ENCODE results near the gene TUBGCP2.

TUBGCP2 gene

DNA sequence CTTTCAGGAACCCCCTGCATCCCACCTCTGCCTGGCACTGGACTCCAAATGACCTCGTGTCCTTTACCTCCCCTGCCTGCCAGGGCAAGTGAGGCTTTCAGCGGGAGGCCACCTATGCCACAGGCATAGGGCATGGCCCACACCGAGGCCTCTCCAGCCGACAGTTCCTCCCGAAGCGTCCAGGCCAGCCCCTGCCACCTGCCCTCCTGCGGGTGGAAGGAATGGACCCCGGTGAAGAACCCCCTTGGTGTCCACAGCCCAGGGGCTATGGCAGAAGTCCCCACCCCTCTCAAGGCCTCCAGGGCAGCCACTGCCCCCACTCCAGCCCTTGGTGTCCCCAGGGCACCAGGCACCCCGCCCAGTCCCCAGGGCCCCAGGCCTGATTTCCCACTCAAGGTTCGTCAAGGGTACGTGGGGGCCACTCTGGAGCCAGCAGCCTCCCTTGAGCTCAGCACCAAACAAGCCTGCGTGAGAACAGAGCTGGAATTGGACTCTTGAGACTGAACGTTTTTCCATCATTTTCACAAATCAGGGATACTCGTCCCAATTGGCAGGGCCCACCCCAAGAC is 46.1 kb upstream of the TUBGCP2 start:
- TF ChIP-seq, protein P1, sequence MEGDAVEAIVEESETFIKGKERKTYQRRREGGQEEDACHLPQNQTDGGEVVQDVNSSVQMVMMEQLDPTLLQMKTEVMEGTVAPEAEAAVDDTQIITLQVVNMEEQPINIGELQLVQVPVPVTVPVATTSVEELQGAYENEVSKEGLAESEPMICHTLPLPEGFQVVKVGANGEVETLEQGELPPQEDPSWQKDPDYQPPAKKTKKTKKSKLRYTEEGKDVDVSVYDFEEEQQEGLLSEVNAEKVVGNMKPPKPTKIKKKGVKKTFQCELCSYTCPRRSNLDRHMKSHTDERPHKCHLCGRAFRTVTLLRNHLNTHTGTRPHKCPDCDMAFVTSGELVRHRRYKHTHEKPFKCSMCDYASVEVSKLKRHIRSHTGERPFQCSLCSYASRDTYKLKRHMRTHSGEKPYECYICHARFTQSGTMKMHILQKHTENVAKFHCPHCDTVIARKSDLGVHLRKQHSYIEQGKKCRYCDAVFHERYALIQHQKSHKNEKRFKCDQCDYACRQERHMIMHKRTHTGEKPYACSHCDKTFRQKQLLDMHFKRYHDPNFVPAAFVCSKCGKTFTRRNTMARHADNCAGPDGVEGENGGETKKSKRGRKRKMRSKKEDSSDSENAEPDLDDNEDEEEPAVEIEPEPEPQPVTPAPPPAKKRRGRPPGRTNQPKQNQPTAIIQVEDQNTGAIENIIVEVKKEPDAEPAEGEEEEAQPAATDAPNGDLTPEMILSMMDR (conservative IDR thresholded peaks at IDR 0.05; ENCODE audit: low read length), result no peak
- no peak for TF ChIP-seq EZH2phosphoT487 (IDR thresholded peaks at IDR 0.05; ENCODE audit: borderline replicate concordance)
- Histone ChIP-seq H3K9me2 (replicated peaks; ENCODE audit: low read depth, low read length) (no peaks in the 10 kb centered on the region), H3K9ac (ENCODE audit: low read depth, low read length, poor library complexity, severe bottlenecking) (no peak overlapping the region), H2AFZ (ENCODE audit: low read length) (no peak overlapping the region), H3F3A (ENCODE audit: low read depth) (no peaks in the 10 kb centered on the region), H3K4me1 (ENCODE audit: insufficient read depth, low read length, poor library complexity, severe bottlenecking) (no peaks in the 10 kb centered on the region), H4K20me1 (ENCODE audit: insufficient read depth, low read length, poor library complexity, severe bottlenecking) (no peaks in the 10 kb centered on the region), H3K9me3 (ENCODE audit: insufficient read depth, low read depth, low read length) (no peaks in the 10 kb centered on the region; the same call in 1 of the 2 replicates), H3K36me3 (ENCODE audit: insufficient read depth, low read length) (no peaks in the 10 kb centered on the region), H3K79me2 (ENCODE audit: insufficient read depth, low read length) (no peaks in the 10 kb centered on the region), H3K4me3 (ENCODE audit: low read length, poor library complexity, severe bottlenecking) (no peak overlapping the region), H3K4me2 (ENCODE audit: low read depth, low read length, poor library complexity, severe bottlenecking) (no peak overlapping the region), H3K27me3 (ENCODE audit: insufficient read depth, low read length, poor library complexity, severe bottlenecking) (no peaks in the 10 kb centered on the region)

DNA sequence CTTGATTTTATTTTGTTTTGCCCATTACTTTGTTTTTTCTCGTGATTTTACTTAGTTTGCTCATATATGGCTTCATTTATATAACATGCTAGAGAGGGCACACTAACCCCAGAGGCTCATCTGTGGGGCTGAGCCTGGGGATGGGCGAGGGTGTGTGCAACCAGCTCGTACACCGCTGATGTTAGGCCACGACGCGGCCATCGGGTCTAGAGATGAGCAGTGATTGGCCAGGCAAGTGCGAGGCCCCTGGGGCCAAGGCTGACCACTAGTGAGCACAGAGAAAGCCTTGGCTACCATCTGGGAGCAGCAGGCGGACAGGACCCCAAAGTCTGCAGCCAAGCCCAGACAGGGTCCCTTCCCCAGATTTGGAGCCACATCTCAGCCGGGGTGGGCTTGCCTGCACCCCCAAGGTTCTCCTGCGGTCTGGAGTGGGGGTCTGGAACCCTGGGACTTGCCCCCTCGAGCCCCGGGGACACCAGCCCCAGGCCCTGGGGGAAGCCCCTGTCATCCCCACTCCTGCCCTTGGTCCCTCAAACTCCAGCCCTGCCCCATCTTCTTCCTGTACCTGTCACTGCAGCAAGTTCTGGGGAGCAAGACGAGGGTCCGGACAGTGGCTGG is 45.4 kb upstream of the TUBGCP2 start:
- H3K9ac ChIP-seq (ENCODE audit: low read depth, low read length, poor library complexity, severe bottlenecking), result no peak overlapping the region

DNA sequence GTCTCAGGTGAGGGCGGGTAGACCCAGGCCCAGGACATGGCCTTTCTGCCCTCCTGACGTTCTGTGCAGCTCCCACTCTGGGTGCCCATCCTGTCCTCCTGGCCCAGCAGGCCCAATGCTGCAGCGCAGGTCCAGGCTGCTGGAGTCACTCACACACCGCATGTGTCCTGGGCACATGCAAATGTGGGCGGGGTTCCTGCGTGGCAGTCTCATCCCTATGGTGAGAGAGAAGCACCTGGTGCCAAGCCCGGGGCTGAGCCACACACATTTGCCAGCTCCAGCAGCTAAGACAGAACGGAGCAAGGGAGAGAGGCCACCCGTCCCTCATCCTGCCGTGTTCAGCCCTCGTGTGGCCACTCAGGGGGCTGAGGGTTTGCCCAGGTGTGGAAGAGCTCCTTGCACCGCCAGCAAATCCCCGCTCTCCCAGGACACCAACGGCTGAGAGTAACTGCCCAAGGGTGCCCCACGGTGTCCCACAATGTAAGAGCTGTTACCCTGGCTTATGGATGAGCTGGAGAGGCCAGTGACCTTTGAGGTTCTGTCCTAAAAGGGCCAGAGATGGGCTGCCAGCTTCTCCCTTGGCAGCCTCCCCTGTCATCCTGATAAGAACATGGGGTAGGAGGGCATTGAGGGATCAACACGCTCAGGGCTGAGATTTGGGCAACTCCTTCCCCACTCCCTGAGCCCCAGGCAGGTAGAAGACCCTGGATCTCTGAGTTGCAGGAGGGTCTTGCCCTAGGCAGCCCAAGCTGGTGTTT is 44.7 kb upstream of the TUBGCP2 start:
- no peaks in the 10 kb centered on the region for H4K20me1 ChIP-seq (ENCODE audit: insufficient read depth, low read length, poor library complexity, severe bottlenecking)
- no peak overlapping the region for H3K4me3 ChIP-seq (ENCODE audit: low read length, poor library complexity, severe bottlenecking)
- H3K27me3 ChIP-seq (ENCODE audit: insufficient read depth, low read length, poor library complexity, severe bottlenecking), result no peaks in the 10 kb centered on the region
- no peaks in the 10 kb centered on the region for H3F3A ChIP-seq (ENCODE audit: low read depth)
- H2AFZ ChIP-seq (ENCODE audit: low read length), result no peak overlapping the region
- no peaks in the 10 kb centered on the region for H3K79me2 ChIP-seq (ENCODE audit: insufficient read depth, low read length)
- H3K4me1 ChIP-seq (ENCODE audit: insufficient read depth, low read length, poor library complexity, severe bottlenecking), result no peaks in the 10 kb centered on the region
- no peak overlapping the region for H3K9ac ChIP-seq (ENCODE audit: low read depth, low read length, poor library complexity, severe bottlenecking)
- no peaks in the 10 kb centered on the region for H3K36me3 ChIP-seq (ENCODE audit: insufficient read depth, low read length)
- no peaks in the 10 kb centered on the region for H3K9me2 ChIP-seq (replicated peaks; ENCODE audit: low read depth, low read length)
- no peak overlapping the region for H3K4me2 ChIP-seq (ENCODE audit: low read depth, low read length, poor library complexity, severe bottlenecking)
- TF ChIP-seq, protein P1 (conservative IDR thresholded peaks at IDR 0.05; ENCODE audit: low read length), result no peak
- TF ChIP-seq EZH2phosphoT487 (IDR thresholded peaks at IDR 0.05; ENCODE audit: borderline replicate concordance), result no peak
- H3K9me3 ChIP-seq (ENCODE audit: insufficient read depth, low read depth, low read length), result no peaks in the 10 kb centered on the region; the same call in 1 of the 2 replicates

More for the DNA sequence above, 45.4 kb upstream of the TUBGCP2 start:
- H3K4me2 ChIP-seq (ENCODE audit: low read depth, low read length, poor library complexity, severe bottlenecking), result no peak overlapping the region
- no peaks in the 10 kb centered on the region for H4K20me1 ChIP-seq (ENCODE audit: insufficient read depth, low read length, poor library complexity, severe bottlenecking)
- no peak overlapping the region for H2AFZ ChIP-seq (ENCODE audit: low read length)
- no peak overlapping the region for H3K4me3 ChIP-seq (ENCODE audit: low read length, poor library complexity, severe bottlenecking)
- TF ChIP-seq, protein P1 (conservative IDR thresholded peaks at IDR 0.05; ENCODE audit: low read length), result no peak
- no peak for TF ChIP-seq EZH2phosphoT487 (IDR thresholded peaks at IDR 0.05; ENCODE audit: borderline replicate concordance)
- no peaks in the 10 kb centered on the region; the same call in 1 of the 2 replicates for H3K9me3 ChIP-seq (ENCODE audit: insufficient read depth, low read depth, low read length)
- no peaks in the 10 kb centered on the region for H3K9me2 ChIP-seq (replicated peaks; ENCODE audit: low read depth, low read length)
- H3F3A ChIP-seq (ENCODE audit: low read depth), result no peaks in the 10 kb centered on the region
- no peaks in the 10 kb centered on the region for H3K4me1 ChIP-seq (ENCODE audit: insufficient read depth, low read length, poor library complexity, severe bottlenecking)
- H3K27me3 ChIP-seq (ENCODE audit: insufficient read depth, low read length, poor library complexity, severe bottlenecking), result no peaks in the 10 kb centered on the region
- H3K79me2 ChIP-seq (ENCODE audit: insufficient read depth, low read length), result no peaks in the 10 kb centered on the region
- no peaks in the 10 kb centered on the region for H3K36me3 ChIP-seq (ENCODE audit: insufficient read depth, low read length)

All from Loucy (cell line).